ENCODE results near the gene PDZRN4.
A peak's percentile ranks its signal among the peaks of the same experiment; 100 is the strongest.

The PDZRN4 gene

GRCh38 chr12:41418586-41418985 is 230.5 kb downstream of the PDZRN4 start:
- Histone ChIP-seq H3K36me3 (ENCODE audit: control insufficient read depth in 4 of 4, insufficient read depth in 4 of 4, low read length in 3 of 4) (no peaks in the 10 kb centered on the region), H3K27ac (ENCODE audit: insufficient read depth in 1 of 2, low read depth in 1 of 2, low read length in 2 of 2, poor library complexity in 1 of 2, severe bottlenecking in 2 of 2) (no peak overlapping the region), H3K4me1 (ENCODE audit: control extremely low read depth in 1 of 4, control insufficient read depth in 4 of 4, insufficient read depth in 4 of 4, low read length in 3 of 4) (peaks cover 0 to 10% (median 0%) of the 10 kb centered on the region in 4 experiments), H3K9me3 (ENCODE audit: control extremely low read depth in 1 of 5, control insufficient read depth in 4 of 5, insufficient read depth in 2 of 5, low read depth in 1 of 5, low read length in 4 of 5) (peaks cover 0 to 9% (median 0%) of the 10 kb centered on the region in 5 experiments), H3K4me3 (ENCODE audit: control insufficient read depth in 1 of 7, extremely low read depth in 1 of 7, insufficient read depth in 4 of 7, low read depth in 2 of 7, low read length in 6 of 7) (no peak overlapping the region), H3K27me3 (replicated peaks in 2 of 5; ENCODE audit: control insufficient read depth in 4 of 5, insufficient read depth in 5 of 5, low read length in 4 of 5) (no peaks in the 10 kb centered on the region)
- no peak for DNase-seq
- POLR2A ChIA-PET, result no interaction called here
- CTCF ChIA-PET, result no interaction called here
- 82% methylated on average over 2 of the region's 3 CpGs for WGBS (ENCODE audit: insufficient coverage)

GRCh38 chr12:41419131-41419893 is 231.2 kb downstream of the PDZRN4 start:
- H3K36me3 ChIP-seq (ENCODE audit: control insufficient read depth in 4 of 4, insufficient read depth in 4 of 4, low read length in 3 of 4), result no peaks in the 10 kb centered on the region
- DNase-seq, result no peak
- H3K4me3 ChIP-seq (ENCODE audit: control insufficient read depth in 1 of 7, extremely low read depth in 1 of 7, insufficient read depth in 4 of 7, low read depth in 2 of 7, low read length in 6 of 7), result no peak overlapping the region
- H3K27ac ChIP-seq (ENCODE audit: insufficient read depth in 1 of 2, low read depth in 1 of 2, low read length in 2 of 2, poor library complexity in 1 of 2, severe bottlenecking in 2 of 2), result no peak overlapping the region
- CTCF ChIA-PET, result no interaction called here
- WGBS (ENCODE audit: insufficient coverage), result 100% methylated on average over 2 of the region's 4 CpGs
- peaks cover 0 to 10% (median 0%) of the 10 kb centered on the region in 4 experiments for H3K4me1 ChIP-seq (ENCODE audit: control extremely low read depth in 1 of 4, control insufficient read depth in 4 of 4, insufficient read depth in 4 of 4, low read length in 3 of 4)
- POLR2A ChIA-PET, result no interaction called here
- H3K9me3 ChIP-seq (ENCODE audit: control extremely low read depth in 1 of 5, control insufficient read depth in 4 of 5, insufficient read depth in 2 of 5, low read depth in 1 of 5, low read length in 4 of 5), result peaks cover 0 to 4% (median 0%) of the 10 kb centered on the region in 5 experiments
- H3K27me3 ChIP-seq (replicated peaks in 2 of 5; ENCODE audit: control insufficient read depth in 4 of 5, insufficient read depth in 5 of 5, low read length in 4 of 5), result no peaks in the 10 kb centered on the region

GRCh38 chr12:41424651-41425050 is 236.5 kb downstream of the PDZRN4 start:
- no peak for DNase-seq
- Histone ChIP-seq H3K9me3 (ENCODE audit: control extremely low read depth in 1 of 5, control insufficient read depth in 4 of 5, insufficient read depth in 2 of 5, low read depth in 1 of 5, low read length in 4 of 5) (no peaks in the 10 kb centered on the region), H3K4me1 (ENCODE audit: control extremely low read depth in 1 of 4, control insufficient read depth in 4 of 4, insufficient read depth in 4 of 4, low read length in 3 of 4) (no peaks in the 10 kb centered on the region), H3K36me3 (ENCODE audit: control insufficient read depth in 4 of 4, insufficient read depth in 4 of 4, low read length in 3 of 4) (no peaks in the 10 kb centered on the region), H3K4me3 (ENCODE audit: control insufficient read depth in 1 of 7, extremely low read depth in 1 of 7, insufficient read depth in 4 of 7, low read depth in 2 of 7, low read length in 6 of 7) (no peak overlapping the region), H3K27me3 (replicated peaks in 2 of 5; ENCODE audit: control insufficient read depth in 4 of 5, insufficient read depth in 5 of 5, low read length in 4 of 5) (no peaks in the 10 kb centered on the region), H3K27ac (ENCODE audit: insufficient read depth in 1 of 2, low read depth in 1 of 2, low read length in 2 of 2, poor library complexity in 1 of 2, severe bottlenecking in 2 of 2) (no peak overlapping the region)
- WGBS (ENCODE audit: insufficient coverage), result no CpG with 5 or more reads among the region's 1 CpG
- ChIA-PET CTCF (interaction anchor here (0.6 to 1.5 kb wide), 2 partner anchors 8 to 676 kb away, joined by 3 to 4 read pairs; no protein-coding TSS in a partner anchor), POLR2A (interaction anchor here (0.6 kb wide), 1 partner anchor 1062 kb away, joined by 3 read pairs; no protein-coding TSS in a partner anchor)

GRCh38 chr12:41433460-41433859 is 245.3 kb downstream of the PDZRN4 start:
- WGBS (ENCODE audit: insufficient coverage), result 78% methylated on average over 5 of the region's 5 CpGs
- Histone ChIP-seq H3K27me3 (replicated peaks in 2 of 5; ENCODE audit: control insufficient read depth in 4 of 5, insufficient read depth in 5 of 5, low read length in 4 of 5) (no peaks in the 10 kb centered on the region), H3K9me3 (ENCODE audit: control extremely low read depth in 1 of 5, control insufficient read depth in 4 of 5, insufficient read depth in 2 of 5, low read depth in 1 of 5, low read length in 4 of 5) (no peaks in the 10 kb centered on the region), H3K36me3 (ENCODE audit: control insufficient read depth in 4 of 4, insufficient read depth in 4 of 4, low read length in 3 of 4) (no peaks in the 10 kb centered on the region), H3K4me1 (ENCODE audit: control extremely low read depth in 1 of 4, control insufficient read depth in 4 of 4, insufficient read depth in 4 of 4, low read length in 3 of 4) (peaks cover 0 to 9% (median 8%) of the 10 kb centered on the region in 4 experiments), H3K27ac (ENCODE audit: insufficient read depth in 1 of 2, low read depth in 1 of 2, low read length in 2 of 2, poor library complexity in 1 of 2, severe bottlenecking in 2 of 2) (no peak overlapping the region), H3K4me3 (ENCODE audit: control insufficient read depth in 1 of 7, extremely low read depth in 1 of 7, insufficient read depth in 4 of 7, low read depth in 2 of 7, low read length in 6 of 7) (no peak overlapping the region)
- ChIA-PET POLR2A (no interaction called here), CTCF (interaction anchor here (0.7 to 1.5 kb wide), 2 partner anchors 10 to 591 kb away, joined by 3 to 4 read pairs; no protein-coding TSS in a partner anchor)
- DNase-seq, result no peak

- WGBS (ENCODE audit: insufficient coverage), result 67% methylated on average over 3 of the region's 4 CpGs
- CTCF ChIA-PET, result no interaction called here
- POLR2A ChIA-PET, result no interaction called here
These were observed 248.0 kb downstream of the PDZRN4 start for GRCh38 chr12:41436076-41436475.

GRCh38 chr12:41437563-41437962 is 249.4 kb downstream of the PDZRN4 start:
- Histone ChIP-seq H3K9me3 (ENCODE audit: control extremely low read depth in 1 of 5, control insufficient read depth in 4 of 5, insufficient read depth in 2 of 5, low read depth in 1 of 5, low read length in 4 of 5) (peaks cover 0 to 2% (median 0%) of the 10 kb centered on the region in 5 experiments), H3K4me3 (ENCODE audit: control insufficient read depth in 1 of 7, extremely low read depth in 1 of 7, insufficient read depth in 4 of 7, low read depth in 2 of 7, low read length in 6 of 7) (peak overlapping the region in 4 of 7 experiments; percentile 17 to 65 (median 43)), H3K36me3 (ENCODE audit: control insufficient read depth in 4 of 4, insufficient read depth in 4 of 4, low read length in 3 of 4) (no peaks in the 10 kb centered on the region), H3K4me1 (ENCODE audit: control extremely low read depth in 1 of 4, control insufficient read depth in 4 of 4, insufficient read depth in 4 of 4, low read length in 3 of 4) (peaks cover 0 to 15% (median 8%) of the 10 kb centered on the region in 4 experiments), H3K27me3 (replicated peaks in 2 of 5; ENCODE audit: control insufficient read depth in 4 of 5, insufficient read depth in 5 of 5, low read length in 4 of 5) (no peaks in the 10 kb centered on the region), H3K27ac (ENCODE audit: insufficient read depth in 1 of 2, low read depth in 1 of 2, low read length in 2 of 2, poor library complexity in 1 of 2, severe bottlenecking in 2 of 2) (peak overlapping the region; percentile 17 to 55)
- ChIA-PET POLR2A (no interaction called here), CTCF (no interaction called here)
- peak in 2 of 3 donors; percentile 18 to 45 for DNase-seq
- 68% methylated on average over 3 of the region's 5 CpGs for WGBS (ENCODE audit: insufficient coverage)

More at GRCh38 chr12:41436076-41436475, 248.0 kb downstream of the PDZRN4 start:
- no peak overlapping the region for H3K4me3 ChIP-seq (ENCODE audit: control insufficient read depth in 1 of 7, extremely low read depth in 1 of 7, insufficient read depth in 4 of 7, low read depth in 2 of 7, low read length in 6 of 7)
- peaks cover 0 to 15% (median 8%) of the 10 kb centered on the region in 4 experiments for H3K4me1 ChIP-seq (ENCODE audit: control extremely low read depth in 1 of 4, control insufficient read depth in 4 of 4, insufficient read depth in 4 of 4, low read length in 3 of 4)
- DNase-seq, result no peak
- no peak overlapping the region for H3K27ac ChIP-seq (ENCODE audit: insufficient read depth in 1 of 2, low read depth in 1 of 2, low read length in 2 of 2, poor library complexity in 1 of 2, severe bottlenecking in 2 of 2)
- no peaks in the 10 kb centered on the region for H3K9me3 ChIP-seq (ENCODE audit: control extremely low read depth in 1 of 5, control insufficient read depth in 4 of 5, insufficient read depth in 2 of 5, low read depth in 1 of 5, low read length in 4 of 5)
- H3K27me3 ChIP-seq (replicated peaks in 2 of 5; ENCODE audit: control insufficient read depth in 4 of 5, insufficient read depth in 5 of 5, low read length in 4 of 5), result no peaks in the 10 kb centered on the region
- no peaks in the 10 kb centered on the region for H3K36me3 ChIP-seq (ENCODE audit: control insufficient read depth in 4 of 4, insufficient read depth in 4 of 4, low read length in 3 of 4)

GRCh38 chr12:41438854-41439541 is 250.9 kb downstream of the PDZRN4 start:
- no peak for DNase-seq
- POLR2A ChIA-PET, result no interaction called here
- Histone ChIP-seq H3K4me1 (ENCODE audit: control extremely low read depth in 1 of 4, control insufficient read depth in 4 of 4, insufficient read depth in 4 of 4, low read length in 3 of 4) (peaks cover 0 to 17% (median 8%) of the 10 kb centered on the region in 4 experiments), H3K27ac (ENCODE audit: insufficient read depth in 1 of 2, low read depth in 1 of 2, low read length in 2 of 2, poor library complexity in 1 of 2, severe bottlenecking in 2 of 2) (no peak overlapping the region), H3K27me3 (replicated peaks in 2 of 5; ENCODE audit: control insufficient read depth in 4 of 5, insufficient read depth in 5 of 5, low read length in 4 of 5) (no peaks in the 10 kb centered on the region), H3K4me3 (ENCODE audit: control insufficient read depth in 1 of 7, extremely low read depth in 1 of 7, insufficient read depth in 4 of 7, low read depth in 2 of 7, low read length in 6 of 7) (peak overlapping the region in 2 of 7 experiments; percentile 1 to 48), H3K9me3 (ENCODE audit: control extremely low read depth in 1 of 5, control insufficient read depth in 4 of 5, insufficient read depth in 2 of 5, low read depth in 1 of 5, low read length in 4 of 5) (peaks cover 0 to 2% (median 0%) of the 10 kb centered on the region in 5 experiments), H3K36me3 (ENCODE audit: control insufficient read depth in 4 of 4, insufficient read depth in 4 of 4, low read length in 3 of 4) (no peaks in the 10 kb centered on the region)
- 90% methylated on average over 2 of the region's 3 CpGs for WGBS (ENCODE audit: insufficient coverage)
- CTCF ChIA-PET, result interaction anchor here (1.0 to 1.2 kb wide), 3 partner anchors 82 to 585 kb away, joined by 3 to 6 read pairs (median 4); no protein-coding TSS in a partner anchor
